Activated CD4-positive, alpha-beta memory T cell treated with anti-CD3 and anti-CD28 coated beads, Interleukin-2, amount 10 ng/mL, durations not matched to agents 7 days and 5 days (primary cell): ENCODE results near the gene ATP10A. TPM values are rescaled to one million over a fixed set of nuclear protein-coding genes. Genes with fewer than 3 reads are reported as not detected.

Experiments
- CTCF ChIA-PET: fragments of 350-600 bp; sonication (Branson Sonifier 250); formaldehyde crosslinking; loops from one replicate; lab custom pipeline; 2021; ENCODE audit warnings: antibody characterized with exemption, inconsistent platforms; lab: Charles Lee
- POLR2A ChIA-PET: fragments of 350-600 bp; sonication (Branson Sonifier 250); formaldehyde crosslinking; loops from one replicate; lab custom pipeline; 2021; ENCODE audit warnings: antibody characterized with exemption; lab: Charles Lee
- DNase-seq: peaks from one replicate; pipeline ENCODE4 v3.0.0-alpha.2; 2020
- H3K27ac Mint-ChIP-seq: one replicate; pipeline ENCODE4 v1.8.0; 2021; ENCODE audit warnings: mild to moderate bottlenecking, mixed read lengths
- H3K27me3 Mint-ChIP-seq: one replicate; pipeline ENCODE4 v1.8.0; 2021; ENCODE audit warnings: mixed read lengths
- H3K36me3 Mint-ChIP-seq: one replicate; pipeline ENCODE4 v1.8.0; 2021; ENCODE audit warnings: low read depth, mixed read lengths
- H3K4me1 Mint-ChIP-seq: one replicate; pipeline ENCODE4 v1.8.0; 2021; ENCODE audit warnings: mixed read lengths
- H3K4me3 Mint-ChIP-seq: one replicate; pipeline ENCODE4 v1.8.0; 2021; ENCODE audit warnings: mild to moderate bottlenecking, mixed read lengths
- H3K9me3 Mint-ChIP-seq: one replicate; pipeline ENCODE4 v1.8.0; 2021; ENCODE audit warnings: mixed read lengths
- total RNA-seq, 2 experiments: library from RNA; stranded (reverse); gene quantifications; one replicate each; pipeline ENCODE4 v1.2.3, GENCODE V29; 2021

ATP10A gene
- total RNA-seq, 2 experiments from 2014 or later = 35.8 to 36.5 TPM

- Mint-ChIP-seq H3K4me1 (peaks cover 7% of the 10 kb centered on the region), H3K4me3 (no peak overlapping the region), H3K9me3 (no peaks in the 10 kb centered on the region), H3K36me3 (no peaks in the 10 kb centered on the region), H3K27me3 (no peaks in the 10 kb centered on the region), H3K27ac (no peak overlapping the region)
- POLR2A ChIA-PET = no interaction called here
- CTCF ChIA-PET = no interaction called here
- no peak for DNase-seq
Measured at GRCh38 chr15:25801586-25802284, 61.4 kb downstream of the ATP10A start.

- ChIA-PET POLR2A (no interaction called here), CTCF (no interaction called here)
- H3K36me3 Mint-ChIP-seq = no peaks in the 10 kb centered on the region
- H3K27me3 Mint-ChIP-seq = no peaks in the 10 kb centered on the region
- H3K9me3 Mint-ChIP-seq = no peaks in the 10 kb centered on the region
- H3K27ac Mint-ChIP-seq = no peak overlapping the region
- no peak for DNase-seq
- H3K4me3 Mint-ChIP-seq = no peak overlapping the region
- H3K4me1 Mint-ChIP-seq = peaks cover 5% of the 10 kb centered on the region
Measured at GRCh38 chr15:25800761-25801515, 62.2 kb downstream of the ATP10A start.

GRCh38 chr15:25799906-25800700 is 63.0 kb downstream of the ATP10A start:
- Mint-ChIP-seq H3K4me1 (peaks cover 6% of the 10 kb centered on the region), H3K4me3 (no peak overlapping the region), H3K9me3 (no peaks in the 10 kb centered on the region), H3K27me3 (no peaks in the 10 kb centered on the region), H3K36me3 (no peaks in the 10 kb centered on the region), H3K27ac (no peak overlapping the region)
- POLR2A ChIA-PET = no interaction called here
- CTCF ChIA-PET = no interaction called here
- DNase-seq = no peak

- no peak overlapping the region for H3K27ac Mint-ChIP-seq
- POLR2A ChIA-PET = no interaction called here
Measured at GRCh38 chr15:25797936-25798901, 64.9 kb downstream of the ATP10A start.

GRCh38 chr15:25797511-25797935 is 65.6 kb downstream of the ATP10A start:
- H3K27ac Mint-ChIP-seq = no peak overlapping the region
- no peak overlapping the region for H3K4me3 Mint-ChIP-seq
- peaks cover 4% of the 10 kb centered on the region for H3K36me3 Mint-ChIP-seq
- CTCF ChIA-PET = interaction anchor here (1.1 kb wide), 1 partner anchor 14 kb away, joined by 4 read pairs; no protein-coding TSS in a partner anchor
- H3K9me3 Mint-ChIP-seq = no peaks in the 10 kb centered on the region
- no peak for DNase-seq
- H3K4me1 Mint-ChIP-seq = peaks cover 12% of the 10 kb centered on the region
- H3K27me3 Mint-ChIP-seq = no peaks in the 10 kb centered on the region
- POLR2A ChIA-PET = no interaction called here

More at GRCh38 chr15:25797936-25798901, 64.9 kb downstream of the ATP10A start:
- Mint-ChIP-seq H3K4me3 (no peak overlapping the region), H3K9me3 (no peaks in the 10 kb centered on the region), H3K36me3 (peaks cover 4% of the 10 kb centered on the region), H3K27me3 (no peaks in the 10 kb centered on the region), H3K4me1 (peaks cover 8% of the 10 kb centered on the region)
- no peak for DNase-seq
- CTCF ChIA-PET = interaction anchor here (1.1 kb wide), 1 partner anchor 14 kb away, joined by 4 read pairs; no protein-coding TSS in a partner anchor

- DNase-seq = no peak
- Mint-ChIP-seq H3K4me3 (no peak overlapping the region), H3K27me3 (no peaks in the 10 kb centered on the region), H3K9me3 (no peaks in the 10 kb centered on the region), H3K27ac (no peak overlapping the region), H3K36me3 (peaks cover 4% of the 10 kb centered on the region), H3K4me1 (peaks cover 15% of the 10 kb centered on the region)
- ChIA-PET CTCF (no interaction called here), POLR2A (no interaction called here)
Measured at GRCh38 chr15:25797035-25797434, 66.1 kb downstream of the ATP10A start.

GRCh38 chr15:25796395-25796794 is 66.7 kb downstream of the ATP10A start:
- H3K4me1 Mint-ChIP-seq = peaks cover 21% of the 10 kb centered on the region
- H3K27ac Mint-ChIP-seq = no peak overlapping the region
- peaks cover 4% of the 10 kb centered on the region for H3K36me3 Mint-ChIP-seq
- ChIA-PET POLR2A (no interaction called here), CTCF (no interaction called here)
- H3K9me3 Mint-ChIP-seq = no peaks in the 10 kb centered on the region
- H3K4me3 Mint-ChIP-seq = no peak overlapping the region
- DNase-seq = no peak
- H3K27me3 Mint-ChIP-seq = no peaks in the 10 kb centered on the region

- DNase-seq = no peak
- peaks cover 28% of the 10 kb centered on the region for H3K4me1 Mint-ChIP-seq
- no peaks in the 10 kb centered on the region for H3K27me3 Mint-ChIP-seq
- H3K4me3 Mint-ChIP-seq = no peak overlapping the region
- H3K9me3 Mint-ChIP-seq = no peaks in the 10 kb centered on the region
- no peak overlapping the region for H3K27ac Mint-ChIP-seq
- ChIA-PET POLR2A (no interaction called here), CTCF (no interaction called here)
- peaks cover 4% of the 10 kb centered on the region for H3K36me3 Mint-ChIP-seq
Measured at GRCh38 chr15:25795712-25796111, 67.4 kb downstream of the ATP10A start.

GRCh38 chr15:25795061-25795460 is 68.1 kb downstream of the ATP10A start:
- no peak overlapping the region for H3K27ac Mint-ChIP-seq
- peaks cover 4% of the 10 kb centered on the region for H3K36me3 Mint-ChIP-seq
- H3K27me3 Mint-ChIP-seq = no peaks in the 10 kb centered on the region
- H3K4me3 Mint-ChIP-seq = no peak overlapping the region
- ChIA-PET POLR2A (no interaction called here), CTCF (no interaction called here)
- no peaks in the 10 kb centered on the region for H3K9me3 Mint-ChIP-seq
- DNase-seq = no peak
- H3K4me1 Mint-ChIP-seq = peaks cover 33% of the 10 kb centered on the region

GRCh38 chr15:25793354-25794050 is 69.6 kb downstream of the ATP10A start:
- Mint-ChIP-seq H3K4me1 (peaks cover 43% of the 10 kb centered on the region), H3K27me3 (no peaks in the 10 kb centered on the region), H3K27ac (no peak overlapping the region), H3K4me3 (no peak overlapping the region), H3K36me3 (peaks cover 4% of the 10 kb centered on the region), H3K9me3 (no peaks in the 10 kb centered on the region)
- ChIA-PET POLR2A (no interaction called here), CTCF (no interaction called here)
- no peak for DNase-seq

GRCh38 chr15:25792128-25792527 is 71.0 kb downstream of the ATP10A start:
- peaks cover 4% of the 10 kb centered on the region for H3K36me3 Mint-ChIP-seq
- no peak for DNase-seq
- ChIA-PET CTCF (no interaction called here), POLR2A (no interaction called here)
- no peak overlapping the region for H3K4me3 Mint-ChIP-seq
- no peaks in the 10 kb centered on the region for H3K27me3 Mint-ChIP-seq
- H3K27ac Mint-ChIP-seq = no peak overlapping the region
- H3K4me1 Mint-ChIP-seq = peaks cover 50% of the 10 kb centered on the region
- no peaks in the 10 kb centered on the region for H3K9me3 Mint-ChIP-seq
